DMS 273 treated with DMSO at 0.1 percent for 48 hours (cell line): ENCODE results near the gene RND2.
"Not testable (repeated sequence)": the region's sequence is repeated elsewhere in the genome, so short reads cannot be mapped to it uniquely, and the experiment has no call there.

Source experiments
- DNase-seq: peaks from one replicate; lab custom pipeline; 2025; lab: John Stamatoyannopoulos, UW

RND2 gene

GRCh38 chr17:43024407-43025289 is at the start of gene RND2:
Gene RND2, plus strand, starts transcription at chr17:43025231. Its CDS starts 117 bp downstream, at chr17:43025348.
- peak; percentile 96 for DNase-seq

GRCh38 chr17:42975265-42975664 is 49.8 kb upstream of the RND2 start:
- DNase-seq = no peak

GRCh38 chr17:42975701-42976100 is 49.3 kb upstream of the RND2 start:
- not testable (repeated sequence) for DNase-seq

- DNase-seq = peak; percentile 80
These were observed 45.3 kb upstream of the RND2 start, which contains the start of gene PTGES3L for GRCh38 chr17:42979511-42980273. Gene PTGES3L, minus strand, starts transcription at chr17:42980080. Its CDS starts 27 bp downstream, at chr17:42980053.

- DNase-seq = peak; percentile 38
These were observed 44.7 kb upstream of the RND2 start, which contains the start of gene RUNDC1 for GRCh38 chr17:42980274-42980765. Gene RUNDC1, plus strand, starts transcription at chr17:42980565. Its CDS starts 12 bp downstream, at chr17:42980577.

- no peak for DNase-seq
These were observed 44.1 kb upstream of the RND2 start for GRCh38 chr17:42980766-42981397.

GRCh38 chr17:42982266-42982665 is 42.8 kb upstream of the RND2 start:
- DNase-seq = no peak

GRCh38 chr17:42985225-42985624 is 39.8 kb upstream of the RND2 start:
- no peak for DNase-seq

GRCh38 chr17:42989141-42989540 is 35.9 kb upstream of the RND2 start:
- no peak for DNase-seq

- DNase-seq = no peak
These were observed 35.0 kb upstream of the RND2 start for GRCh38 chr17:42989726-42990652.

GRCh38 chr17:42991471-42991870 is 33.6 kb upstream of the RND2 start:
- DNase-seq = no peak

GRCh38 chr17:42992872-42993271 is 32.2 kb upstream of the RND2 start:
- no peak for DNase-seq

- not testable (repeated sequence) for DNase-seq
These were observed 31.1 kb upstream of the RND2 start for GRCh38 chr17:42993913-42994312.

GRCh38 chr17:42997390-42997983 is 27.5 kb upstream of the RND2 start:
- no peak for DNase-seq

- peak; percentile 99 for DNase-seq
These were observed 26.8 kb upstream of the RND2 start, which contains the start of gene RPL27 for GRCh38 chr17:42997984-42998938. Gene RPL27, plus strand, starts transcription at chr17:42998419. Its CDS starts 332 bp downstream, at chr17:42998751.

- no peak for DNase-seq
These were observed 26.0 kb upstream of the RND2 start for GRCh38 chr17:42999003-42999525.

GRCh38 chr17:43000894-43001293 is 24.1 kb upstream of the RND2 start:
- DNase-seq = not testable (repeated sequence)

GRCh38 chr17:43003542-43004172 is 21.4 kb upstream of the RND2 start:
- DNase-seq = peak; percentile 37
